ENCODE results near the gene GPATCH11. TPM values are rescaled to one million over a fixed set of nuclear protein-coding genes. Genes with fewer than 3 reads are reported as not detected.

GPATCH11 gene
- total and polyA plus RNA-seq, 9 donors, result 3.2 to 8.8 (median 6.9) TPM

DNA sequence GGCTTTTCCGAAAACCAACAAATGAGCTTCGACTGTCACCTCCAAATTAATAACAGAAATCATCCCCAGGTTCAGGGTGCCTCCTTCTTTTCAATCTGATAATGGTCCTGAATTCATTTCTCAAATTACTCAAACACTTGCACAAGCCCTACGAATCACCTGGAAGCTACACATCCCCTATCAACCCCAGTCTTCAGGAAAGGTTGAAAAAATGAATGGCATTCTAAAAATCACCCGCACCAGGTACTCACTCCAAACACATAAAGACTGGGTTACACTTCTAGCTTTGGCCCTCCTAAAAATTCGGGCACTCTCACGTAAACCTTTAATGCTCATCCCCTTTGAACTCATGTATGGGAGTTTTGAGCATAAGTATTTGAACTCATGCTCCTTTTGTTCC is 48.6 kb downstream of the GPATCH11 start:
- Histone ChIP-seq H3K9me3 (no peaks in the 10 kb centered on the region), H3K36me3 (no peaks in the 10 kb centered on the region), H3K4me1 (ENCODE audit: insufficient read depth) (no peaks in the 10 kb centered on the region), H3K4me3 (no peak overlapping the region), H3K27ac (no peak overlapping the region), H3K27me3 (no peaks in the 10 kb centered on the region)
- TF ChIP-seq EP300 (IDR thresholded peaks at IDR 0.05) (no peak), POLR2A (IDR thresholded peaks at IDR 0.05) (no peak)
- TF ChIP-seq, protein P1, sequence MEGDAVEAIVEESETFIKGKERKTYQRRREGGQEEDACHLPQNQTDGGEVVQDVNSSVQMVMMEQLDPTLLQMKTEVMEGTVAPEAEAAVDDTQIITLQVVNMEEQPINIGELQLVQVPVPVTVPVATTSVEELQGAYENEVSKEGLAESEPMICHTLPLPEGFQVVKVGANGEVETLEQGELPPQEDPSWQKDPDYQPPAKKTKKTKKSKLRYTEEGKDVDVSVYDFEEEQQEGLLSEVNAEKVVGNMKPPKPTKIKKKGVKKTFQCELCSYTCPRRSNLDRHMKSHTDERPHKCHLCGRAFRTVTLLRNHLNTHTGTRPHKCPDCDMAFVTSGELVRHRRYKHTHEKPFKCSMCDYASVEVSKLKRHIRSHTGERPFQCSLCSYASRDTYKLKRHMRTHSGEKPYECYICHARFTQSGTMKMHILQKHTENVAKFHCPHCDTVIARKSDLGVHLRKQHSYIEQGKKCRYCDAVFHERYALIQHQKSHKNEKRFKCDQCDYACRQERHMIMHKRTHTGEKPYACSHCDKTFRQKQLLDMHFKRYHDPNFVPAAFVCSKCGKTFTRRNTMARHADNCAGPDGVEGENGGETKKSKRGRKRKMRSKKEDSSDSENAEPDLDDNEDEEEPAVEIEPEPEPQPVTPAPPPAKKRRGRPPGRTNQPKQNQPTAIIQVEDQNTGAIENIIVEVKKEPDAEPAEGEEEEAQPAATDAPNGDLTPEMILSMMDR (IDR thresholded peaks at IDR 0.05), result no peak
- intact Hi-C loops (cut with DNase I), result no loop called here
- DNase-seq, result no peak
- 95 to 97% (median 95%) methylated on average over 6 of the region's 6 CpGs for WGBS, 3 donors

DNA sequence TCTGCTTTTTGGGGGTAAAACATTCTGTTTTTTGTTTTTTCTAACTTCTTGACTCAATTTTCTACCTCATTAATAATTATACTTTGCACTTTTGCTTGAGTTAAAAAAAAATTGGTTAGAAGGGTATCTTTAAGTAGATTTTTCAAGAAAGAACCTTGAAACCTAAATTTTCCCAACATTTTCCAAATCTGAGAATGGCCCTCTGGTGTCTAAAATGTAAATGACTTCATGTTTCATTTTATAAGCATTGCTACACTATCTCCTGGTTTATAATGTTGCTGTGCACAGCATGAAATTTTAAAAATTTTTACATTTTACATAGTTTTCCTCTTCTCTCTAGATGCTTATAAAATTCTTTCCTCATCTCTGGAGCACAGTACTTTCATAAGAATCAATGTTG is 58.2 kb downstream of the GPATCH11 start:
- TF ChIP-seq EP300 (IDR thresholded peaks at IDR 0.05) (no peak), POLR2A (IDR thresholded peaks at IDR 0.05) (no peak)
- TF ChIP-seq, protein P1 (IDR thresholded peaks at IDR 0.05), result no peak
- Histone ChIP-seq H3K4me1 (ENCODE audit: insufficient read depth) (no peaks in the 10 kb centered on the region), H3K9me3 (no peaks in the 10 kb centered on the region), H3K27me3 (no peaks in the 10 kb centered on the region), H3K27ac (no peak overlapping the region), H3K4me3 (no peak overlapping the region), H3K36me3 (no peaks in the 10 kb centered on the region)
- no peak for DNase-seq
- intact Hi-C loops (cut with DNase I), result no loop called here

DNA sequence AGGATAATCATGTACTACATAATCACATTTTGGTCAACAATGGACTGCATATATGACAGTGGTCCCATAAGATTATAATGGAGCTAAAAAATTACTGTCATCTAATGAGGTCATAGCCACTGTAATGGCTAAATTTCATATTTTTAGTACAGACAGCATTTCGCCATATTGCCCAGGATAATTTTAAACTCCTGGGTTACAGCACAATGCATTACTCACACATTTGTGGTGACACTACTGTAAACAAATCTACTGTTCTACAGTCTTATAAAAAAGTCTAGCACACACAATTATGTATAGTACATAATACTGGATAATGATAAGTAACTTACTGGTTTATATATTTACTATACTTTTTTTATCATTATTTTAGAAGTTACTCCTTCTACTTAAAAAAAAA is 59.7 kb downstream of the GPATCH11 start:
- Histone ChIP-seq H3K36me3 (no peaks in the 10 kb centered on the region), H3K4me3 (no peak overlapping the region), H3K27me3 (no peaks in the 10 kb centered on the region), H3K9me3 (no peaks in the 10 kb centered on the region), H3K27ac (no peak overlapping the region), H3K4me1 (ENCODE audit: insufficient read depth) (no peaks in the 10 kb centered on the region)
- WGBS, 3 donors, result 97 to 99% (median 98%) methylated on average over 1 of the region's 1 CpG
- DNase-seq, result no peak
- intact Hi-C loops (cut with DNase I), result no loop called here
- TF ChIP-seq EP300 (IDR thresholded peaks at IDR 0.05) (no peak), POLR2A (IDR thresholded peaks at IDR 0.05) (no peak)
- TF ChIP-seq, protein P1 (IDR thresholded peaks at IDR 0.05), result no peak

DNA sequence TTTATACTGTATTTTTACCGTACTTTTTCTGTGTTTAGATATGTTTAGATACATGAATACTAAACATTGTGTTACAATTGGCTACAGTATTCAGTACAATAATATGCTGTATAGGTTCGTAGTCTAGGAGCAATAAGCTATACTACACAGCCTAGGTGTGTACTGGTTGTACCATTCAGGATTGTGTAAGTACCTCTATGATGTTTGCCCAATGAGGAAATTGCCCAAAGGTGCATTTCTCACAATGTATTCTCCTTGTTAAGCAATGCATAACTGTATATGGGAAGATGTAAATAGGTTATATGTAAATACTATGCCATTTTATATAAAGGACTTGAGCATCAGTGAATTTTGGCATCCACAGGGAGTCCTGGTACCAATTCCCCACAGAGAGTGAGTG is 61.7 kb downstream of the GPATCH11 start:
- TF ChIP-seq POLR2A (IDR thresholded peaks at IDR 0.05) (no peak), EP300 (IDR thresholded peaks at IDR 0.05) (no peak)
- H3K36me3 ChIP-seq, result no peaks in the 10 kb centered on the region
- WGBS, 3 donors, result 96 to 98% (median 96%) methylated on average over 2 of the region's 2 CpGs
- no peaks in the 10 kb centered on the region for H3K4me1 ChIP-seq (ENCODE audit: insufficient read depth)
- H3K27me3 ChIP-seq, result no peaks in the 10 kb centered on the region
- no peaks in the 10 kb centered on the region for H3K9me3 ChIP-seq
- intact Hi-C loops (cut with DNase I), result no loop called here
- DNase-seq, result no peak
- no peak overlapping the region for H3K4me3 ChIP-seq
- H3K27ac ChIP-seq, result no peak overlapping the region

DNA sequence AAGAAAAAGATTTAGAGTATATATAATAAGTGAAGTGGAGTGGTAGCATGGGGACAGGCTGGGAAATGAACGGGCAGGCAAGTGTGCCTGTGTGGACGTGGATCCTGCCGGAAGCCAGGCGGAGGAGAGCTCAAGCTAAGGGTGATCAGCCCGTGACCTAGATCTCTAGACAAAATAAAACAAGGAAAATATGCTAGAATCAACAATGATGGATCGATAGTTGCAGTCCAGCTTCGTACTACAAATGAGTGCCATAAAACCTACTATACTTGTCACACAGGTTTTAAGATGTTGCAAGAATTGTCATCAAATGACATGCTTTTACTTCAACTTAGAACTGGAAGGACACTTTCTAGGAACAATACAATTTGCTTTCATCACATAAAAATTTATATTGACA is 64.0 kb downstream of the GPATCH11 start:
- H3K27ac ChIP-seq, result no peak overlapping the region
- intact Hi-C loops (cut with DNase I), result no loop called here
- H3K4me1 ChIP-seq (ENCODE audit: insufficient read depth), result peaks cover 4% of the 10 kb centered on the region
- no peaks in the 10 kb centered on the region for H3K27me3 ChIP-seq
- no peak overlapping the region for H3K4me3 ChIP-seq
- no peak for DNase-seq
- no peaks in the 10 kb centered on the region for H3K9me3 ChIP-seq
- 92 to 95% (median 92%) methylated on average over 7 of the region's 7 CpGs for WGBS, 3 donors
- no peaks in the 10 kb centered on the region for H3K36me3 ChIP-seq
- TF ChIP-seq, protein P1 (IDR thresholded peaks at IDR 0.05), result no peak

Other genes with a start within 250 kb of the GPATCH11 start
- gene STRN, start 118.0 kb upstream of the GPATCH11 start, total RNA-seq, result 10 to 100 TPM; 13.0 to 23.1 (median 19.3) TPM
- gene STRN, start 118.0 kb upstream of the GPATCH11 start, polyA plus RNA-seq, result 10 to 100 TPM in 1 of 2 donors, 1 to 10 TPM in 1; 5.7 to 12.0 TPM
- 10 to 100 TPM; 12.3 to 27.4 (median 16.4) TPM for gene HEATR5B, start 146 bp upstream of the GPATCH11 start, total RNA-seq
- gene HEATR5B, start 146 bp upstream of the GPATCH11 start, polyA plus RNA-seq, result 10 to 100 TPM in 1 of 2 donors, 1 to 10 TPM in 1; 8.3 to 12.5 TPM
- 10 to 100 TPM; 18.8 to 63.2 (median 44.2) TPM for gene EIF2AK2, start 72.5 kb downstream of the GPATCH11 start, total RNA-seq
- 10 to 100 TPM; 12.0 to 39.4 TPM for gene EIF2AK2, start 72.5 kb downstream of the GPATCH11 start, polyA plus RNA-seq
- gene SULT6B1, start 104.2 kb downstream of the GPATCH11 start, total RNA-seq, result not detected
- gene SULT6B1, start 104.2 kb downstream of the GPATCH11 start, polyA plus RNA-seq, result not detected
- gene CEBPZOS, start 112.0 kb downstream of the GPATCH11 start, total RNA-seq, result 10 to 100 TPM; 22.6 to 47.4 (median 44.8) TPM
- gene CEBPZOS, start 112.0 kb downstream of the GPATCH11 start, polyA plus RNA-seq, result 10 to 100 TPM; 33.0 to 41.1 TPM
- 10 to 100 TPM; 27.0 to 56.5 (median 49.3) TPM for gene CEBPZ, start 147.1 kb downstream of the GPATCH11 start, total RNA-seq
- 10 to 100 TPM; 24.0 to 41.8 TPM for gene CEBPZ, start 147.1 kb downstream of the GPATCH11 start, polyA plus RNA-seq
- 10 to 100 TPM; 12.3 to 17.9 (median 14.7) TPM for gene NDUFAF7, start 147.1 kb downstream of the GPATCH11 start, total RNA-seq
- 10 to 100 TPM; 11.3 to 11.5 TPM for gene NDUFAF7, start 147.1 kb downstream of the GPATCH11 start, polyA plus RNA-seq
- 10 to 100 TPM; 30.4 to 48.8 (median 43.7) TPM for gene PRKD3, start 240.3 kb downstream of the GPATCH11 start, total RNA-seq
- gene PRKD3, start 240.3 kb downstream of the GPATCH11 start, polyA plus RNA-seq, result 10 to 100 TPM; 13.7 to 20.6 TPM